ENCODE data around the gene CA14. TPM values are rescaled to one million over a fixed set of nuclear protein-coding genes. Genes with fewer than 3 reads are reported as not detected.

CA14 gene
- total and polyA plus RNA-seq, 9 of the 15 experiments (the other 6 are each of a cell fraction or from before 2014, with no cell fraction given), result 0.13 to 0.57 (median 0.26) TPM; not detected in 1

- Histone ChIP-seq H3K4me3 (no peak overlapping the region), H3K9me3 (replicated peaks; ENCODE audit: control insufficient read depth, insufficient read depth, low read depth, low read length) (no peaks in the 10 kb centered on the region), H3K79me2 (ENCODE audit: control insufficient read depth, insufficient read depth, low read length) (peaks cover 8% of the 10 kb centered on the region; the same call in 1 of the 3 replicates), H3K27me3 (ENCODE audit: control insufficient read depth in 2 of 2, insufficient read depth in 2 of 2, low read length in 2 of 2) (no peaks in the 10 kb centered on the region), H2AFZ (ENCODE audit: low read depth, low read length) (no peak overlapping the region), H3K9me1 (ENCODE audit: control insufficient read depth, insufficient read depth, low read length) (no peaks in the 10 kb centered on the region), H3K4me2 (ENCODE audit: insufficient read depth, low read length) (no peak overlapping the region), H3K9ac (ENCODE audit: insufficient read depth in 1 of 2, low read depth in 2 of 2, low read length in 2 of 2) (no peak overlapping the region), H4K20me1 (replicated peaks; ENCODE audit: control insufficient read depth, insufficient read depth, low read length) (no peaks in the 10 kb centered on the region), H3K4me1 (replicated peaks in 1 of 2; ENCODE audit: control insufficient read depth in 2 of 2, insufficient read depth in 2 of 2, low read length in 2 of 2) (no peaks in the 10 kb centered on the region), H3K27ac (ENCODE audit: extremely low read depth, low read depth, low read length) (no peak overlapping the region), H3K36me3 (ENCODE audit: control insufficient read depth, insufficient read depth, low read length) (peaks cover 79% of the 10 kb centered on the region)
- POLR2A ChIA-PET, result interaction anchor here (0.7 to 1.8 kb wide), 3 partner anchors 8 to 10 kb away, joined by 3 to 9 read pairs (median 7); partner anchors contain the start of gene ANP32E
- ATAC-seq (no peak), DNase-seq (ENCODE audit: extremely low read depth in 1 of 4, low spot score in 3 of 4) (no peak), FAIRE-seq (no peak)
- WGBS (ENCODE audit: insufficient coverage, low coverage, missing lambda C conversion rate), result 100% methylated on average over 1 of the region's 1 CpG
- no peak for TF ChIP-seq ZFPM2 (CRISPR knock-in tag; IDR thresholded peaks at IDR 0.05)
- no peak for TF ChIP-seq YY1 (IDR thresholded peaks at IDR 0.05; ENCODE audit: borderline replicate concordance in 1 of 3, control insufficient read depth in 1 of 3, extremely low read depth in 1 of 3, insufficient read depth in 3 of 3, insufficient read length in 1 of 3, insufficient replicate concordance in 2 of 3, low read depth in 1 of 3, low read length in 2 of 3)
- no peak for TF ChIP-seq RAD51 (IDR thresholded peaks at IDR 0.05; ENCODE audit: borderline replicate concordance, low read depth)
- TF ChIP-seq LEF1 (IDR thresholded peaks at IDR 0.05), result no peak
- no peak for TF ChIP-seq ZNF717 (CRISPR knock-in tag; IDR thresholded peaks at IDR 0.05)
- TF ChIP-seq ZNF174 (CRISPR knock-in tag; IDR thresholded peaks at IDR 0.05), result no peak
- TF ChIP-seq ZHX1 (conservative IDR thresholded peaks at IDR 0.05; ENCODE audit: low read length), result no peak
- TF ChIP-seq MECOM (CRISPR knock-in tag; IDR thresholded peaks at IDR 0.05), result no peak
- no TSS peak for BruUV-seq (replicated peaks)
- in situ Hi-C loops (cut with MboI) (no loop called here), intact Hi-C loops (cut with micrococcal nuclease) (no loop called here)
- CTCF ChIA-PET (ENCODE audit: low intra/inter-chr PET ratio), result no interaction called here
Measured at GRCh38 chr1:150225546-150225945, 32.0 kb upstream of the CA14 start.

All from K562 (cell line).